Loucy (cell line): ENCODE results near the gene TRAP1.

ENCODE experiments used
- H2AFZ ChIP-seq: fragments of 200-600 bp; sonication (generic); 2 replicates; pipeline ENCODE4 v1.6.0; 2016; ENCODE audit warnings: antibody characterized with exemption, mild to moderate bottlenecking, low read length, moderate library complexity
- H3F3A ChIP-seq: fragments of 200-600 bp; 2 replicates; pipeline ENCODE4 v1.6.0; 2016; ENCODE audit warnings: antibody characterized with exemption, low read depth, mild to moderate bottlenecking
- H3K27me3 ChIP-seq: fragments of 200-600 bp; sonication (generic); 2 replicates; pipeline ENCODE4 v1.6.1; 2014; ENCODE audit warnings: low read length, mild to moderate bottlenecking; ENCODE audit not compliant: insufficient read depth, poor library complexity, severe bottlenecking
- H3K36me3 ChIP-seq: fragments of 200-600 bp; sonication (generic); 2 replicates; pipeline ENCODE4 v1.6.1; 2016; ENCODE audit warnings: low read length; ENCODE audit not compliant: insufficient read depth
- H3K4me1 ChIP-seq: fragments of 200-600 bp; sonication (generic); 2 replicates; pipeline ENCODE4 v1.5.1; 2014; ENCODE audit warnings: low read length, mild to moderate bottlenecking; ENCODE audit not compliant: insufficient read depth, poor library complexity, severe bottlenecking
- H3K4me2 ChIP-seq: fragments of 200-600 bp; sonication (generic); 2 replicates; pipeline ENCODE4 v1.6.0; 2014; ENCODE audit warnings: antibody characterized with exemption, low read length, low read depth, mild to moderate bottlenecking; ENCODE audit not compliant: poor library complexity, severe bottlenecking
- H3K4me3 ChIP-seq: fragments of 200-600 bp; sonication (generic); 2 replicates; pipeline ENCODE4 v1.5.1; 2014; ENCODE audit warnings: low read length, mild to moderate bottlenecking, mixed read lengths; ENCODE audit not compliant: poor library complexity, severe bottlenecking
- H3K79me2 ChIP-seq: fragments of 200-600 bp; sonication (generic); 2 replicates; pipeline ENCODE4 v1.6.1; 2014; ENCODE audit warnings: low read length; ENCODE audit not compliant: insufficient read depth
- H3K9ac ChIP-seq: fragments of 200-600 bp; sonication (generic); 2 replicates; pipeline ENCODE4 v1.6.0; 2014; ENCODE audit warnings: mild to moderate bottlenecking, low read depth, low read length, moderate library complexity; ENCODE audit not compliant: poor library complexity, severe bottlenecking
- H3K9me2 ChIP-seq: fragments of 200-600 bp; sonication (generic); replicated peaks from 2 replicates; pipeline ENCODE4 v1.6.1; 2016; ENCODE audit warnings: low read depth, low read length, mixed read lengths
- H3K9me3 ChIP-seq: fragments of 200-600 bp; sonication (generic); 2 replicates; pipeline ENCODE4 v1.6.1; 2014; ENCODE audit warnings: mild to moderate bottlenecking, antibody characterized with exemption, low read length, low read depth; ENCODE audit not compliant: insufficient read depth
- H4K20me1 ChIP-seq: fragments of 200-600 bp; sonication (generic); 2 replicates; pipeline ENCODE4 v1.6.0; 2014; ENCODE audit warnings: antibody characterized with exemption, low read length, mild to moderate bottlenecking; ENCODE audit not compliant: insufficient read depth, poor library complexity, severe bottlenecking
- CTCF ChIP-seq: fragments of 200-600 bp; sonication (generic); conservative IDR thresholded peaks from 2 replicates; pipeline ENCODE4 v1.5.1; 2014; ENCODE audit warnings: mild to moderate bottlenecking, antibody characterized with exemption, low read length
- EZH2phosphoT487 ChIP-seq: fragments of 200-600 bp; IDR thresholded peaks from 2 replicates; pipeline ENCODE4 v1.6.1; 2018; ENCODE audit warnings: antibody characterized with exemption, mild to moderate bottlenecking, moderate library complexity, borderline replicate concordance

The TRAP1 gene

DNA sequence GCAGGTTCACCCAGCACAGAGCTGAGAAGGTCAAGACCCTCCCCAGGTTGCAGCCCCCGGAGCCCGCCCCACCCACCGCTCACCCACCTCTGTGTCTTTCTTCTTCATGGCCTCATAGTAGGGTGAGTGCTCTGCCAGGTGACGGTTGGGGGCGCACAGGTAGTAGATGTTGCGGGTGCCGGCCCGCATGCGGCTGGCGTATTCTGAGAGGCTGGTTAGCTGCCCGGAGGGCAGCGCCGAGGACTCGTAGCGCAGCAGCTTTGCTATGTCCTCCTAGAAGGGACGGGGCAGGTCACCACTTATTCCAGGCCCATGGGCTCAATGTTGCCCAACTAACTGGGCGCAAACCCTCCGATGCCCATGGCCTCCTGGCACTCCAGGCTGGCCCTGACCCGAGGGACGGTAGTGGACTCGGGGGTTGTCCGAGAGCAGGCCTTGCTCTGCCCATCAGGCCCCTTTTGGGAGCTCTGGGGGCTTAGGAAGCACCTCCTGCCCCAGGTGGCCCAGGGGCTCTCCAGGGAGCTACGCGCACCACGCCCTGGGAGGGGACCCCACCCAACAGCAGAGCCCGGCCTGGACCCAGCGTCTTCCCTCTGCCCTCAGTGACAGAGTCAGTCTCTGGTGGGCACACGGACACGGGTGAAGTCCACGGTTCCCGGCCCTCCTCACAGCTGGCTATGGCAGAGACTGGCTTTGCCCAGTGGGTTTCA, 53.0 kb downstream of the TRAP1 start:
- TF ChIP-seq EZH2phosphoT487 (no peak), CTCF (no peak)
- Histone ChIP-seq H3K9me3 (no peaks in the 10 kb centered on the region), H3K9ac (no peak overlapping the region), H2AFZ (no peak overlapping the region), H3K4me2 (no peak overlapping the region), H3F3A (no peaks in the 10 kb centered on the region), H3K27me3 (no peaks in the 10 kb centered on the region), H3K9me2 (no peaks in the 10 kb centered on the region), H3K79me2 (no peaks in the 10 kb centered on the region), H3K4me3 (no peak overlapping the region), H4K20me1 (no peaks in the 10 kb centered on the region), H3K4me1 (peaks cover 18% of the 10 kb centered on the region), H3K36me3 (no peaks in the 10 kb centered on the region; the same call in 1 of the 2 replicates)

DNA sequence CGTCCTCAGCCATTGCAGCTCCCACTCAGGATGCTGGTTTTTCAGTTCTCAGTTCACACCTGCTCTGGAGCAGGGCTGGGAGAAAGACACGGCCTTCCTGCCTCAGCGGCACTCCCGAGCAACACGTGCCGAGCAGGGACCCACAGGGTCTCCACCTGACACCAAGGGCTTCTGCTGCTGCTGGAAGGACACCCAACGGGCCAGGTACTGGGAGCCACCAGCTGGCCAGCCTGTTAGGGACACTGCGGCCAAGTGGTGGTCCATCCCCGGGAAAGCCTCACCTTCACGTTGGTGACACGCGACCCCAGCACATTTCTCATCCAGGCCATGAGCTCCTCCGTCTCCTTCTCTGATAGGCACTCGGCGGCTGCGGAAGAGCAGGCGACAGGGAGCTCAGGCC, 54.7 kb downstream of the TRAP1 start:
- TF ChIP-seq EZH2phosphoT487 (no peak), CTCF (no peak)
- no peak overlapping the region for H3K4me2 ChIP-seq
- H4K20me1 ChIP-seq, result no peaks in the 10 kb centered on the region
- no peak overlapping the region for H3K9ac ChIP-seq
- peaks cover 4% of the 10 kb centered on the region; the same call in 1 of the 2 replicates for H3K36me3 ChIP-seq
- H3K9me2 ChIP-seq, result no peaks in the 10 kb centered on the region
- no peaks in the 10 kb centered on the region for H3F3A ChIP-seq
- H3K9me3 ChIP-seq, result no peaks in the 10 kb centered on the region
- no peak overlapping the region for H3K4me3 ChIP-seq
- H2AFZ ChIP-seq, result no peak overlapping the region
- H3K27me3 ChIP-seq, result no peaks in the 10 kb centered on the region
- peaks cover 10% of the 10 kb centered on the region for H3K4me1 ChIP-seq
- H3K79me2 ChIP-seq, result no peaks in the 10 kb centered on the region

DNA sequence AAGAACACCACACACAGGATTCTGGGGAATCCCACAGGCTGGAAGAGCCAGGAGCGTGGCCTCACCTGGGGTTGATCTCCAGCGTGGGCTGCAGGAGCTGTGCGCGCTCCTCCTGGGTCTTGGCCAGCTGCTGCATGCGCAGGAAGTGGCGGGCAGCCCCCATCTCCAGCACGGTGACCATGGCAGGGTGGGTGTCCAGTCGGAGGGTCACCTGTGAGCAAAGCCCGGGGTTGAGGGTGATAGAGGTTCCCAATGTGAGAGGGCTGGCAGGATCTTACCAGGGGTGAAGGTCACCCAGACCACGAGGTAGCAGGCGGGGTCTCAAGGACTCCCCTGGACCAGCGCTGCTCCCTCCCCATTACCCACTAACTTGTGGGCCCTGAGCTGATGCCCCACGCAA, 55.4 kb downstream of the TRAP1 start:
- Histone ChIP-seq H3K4me3 (no peak overlapping the region), H3K79me2 (no peaks in the 10 kb centered on the region), H3K27me3 (no peaks in the 10 kb centered on the region), H3K36me3 (peaks cover 11% of the 10 kb centered on the region; the same call in 1 of the 2 replicates), H4K20me1 (no peaks in the 10 kb centered on the region), H3K4me1 (peaks cover 10% of the 10 kb centered on the region), H2AFZ (no peak overlapping the region), H3K9me2 (no peaks in the 10 kb centered on the region), H3K4me2 (no peak overlapping the region), H3K9me3 (no peaks in the 10 kb centered on the region), H3F3A (no peaks in the 10 kb centered on the region), H3K9ac (no peak overlapping the region)
- no peak for TF ChIP-seq EZH2phosphoT487
- no peak for TF ChIP-seq CTCF
